HK-2 (cell line): ENCODE measurements around the gene EDN2.

Experiments
- DNase-seq: peaks from one replicate; pipeline ENCODE4 v3.0.0-alpha.2; 2018; ENCODE audit not compliant: unreplicated experiment

EDN2 gene

DNA sequence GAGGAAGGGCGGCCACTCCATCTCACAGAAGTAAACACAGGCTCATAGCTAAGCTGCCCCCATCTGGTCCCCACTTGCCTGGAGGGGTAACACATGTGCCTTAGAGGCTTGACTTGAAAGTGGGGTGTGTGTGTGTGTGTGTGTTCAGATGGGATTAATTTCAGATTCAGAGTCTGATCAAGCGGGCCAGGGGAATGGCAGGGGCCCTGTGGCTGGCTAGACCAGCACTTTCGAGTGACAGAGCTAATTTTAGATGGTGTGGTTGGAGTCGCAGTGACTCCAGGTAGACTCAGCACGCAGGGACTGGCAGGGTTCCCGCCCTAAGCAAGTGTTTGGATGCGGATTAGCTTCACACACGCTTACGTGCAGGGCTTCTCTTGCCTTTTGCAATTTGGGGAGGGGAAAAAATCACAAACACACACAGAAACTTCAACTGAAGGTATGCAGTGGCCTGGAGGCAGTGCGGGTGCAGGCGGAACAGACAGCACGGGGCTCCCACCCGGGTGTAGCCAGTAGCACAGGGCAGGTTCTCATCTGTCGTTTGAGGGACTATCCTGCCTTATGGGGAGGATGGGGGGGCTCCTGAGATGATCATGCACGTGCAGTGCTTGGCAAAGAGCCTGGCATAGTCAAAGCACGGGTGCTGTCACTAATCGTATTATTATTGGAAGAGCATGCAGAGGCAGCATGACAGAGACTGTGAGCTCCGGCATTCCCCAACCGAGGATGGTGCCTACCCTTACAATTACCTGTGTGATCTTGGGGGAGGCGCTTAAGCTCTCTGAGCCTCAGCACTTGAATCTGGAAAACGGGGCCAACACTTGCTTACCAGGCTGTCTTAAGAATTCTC, 1.3 kb downstream of the EDN2 start:
- DNase-seq, result no peak

- peak; percentile 56 for DNase-seq
These were observed 2.3 kb downstream of the EDN2 start for GRCh38 chr1:41482001-41482765.

DNA sequence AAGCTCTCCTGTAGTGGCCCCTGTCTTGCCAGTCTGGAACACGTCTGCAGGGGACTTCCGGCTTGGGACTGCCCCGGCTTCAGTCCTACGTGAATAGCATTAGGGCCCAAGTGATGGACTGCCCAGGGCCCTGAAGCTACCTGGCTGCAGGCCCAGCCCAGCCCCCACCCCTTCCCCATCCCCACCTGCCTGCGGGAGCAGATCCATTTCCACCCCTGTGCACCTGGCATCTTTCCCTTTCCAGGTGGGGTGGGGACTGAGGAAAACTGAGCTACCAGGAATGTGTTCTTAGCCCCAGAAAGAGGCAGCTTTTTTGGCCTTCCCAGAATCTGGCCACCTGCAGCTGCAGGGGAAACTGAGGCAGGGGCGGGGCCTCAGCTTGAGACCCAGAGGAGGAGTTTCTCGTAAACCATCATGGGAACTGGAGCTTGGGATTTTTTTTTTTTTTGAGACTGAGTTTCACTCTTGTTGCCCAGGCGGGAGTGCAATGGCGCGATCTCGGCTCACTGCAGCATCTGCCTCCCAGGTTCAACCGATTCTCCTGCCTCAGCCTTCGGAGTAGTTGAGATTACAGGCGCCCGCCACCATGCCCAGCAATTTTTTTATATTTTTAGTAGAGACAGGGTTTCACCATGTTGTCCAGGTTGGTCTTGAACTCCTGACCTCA, 3.2 kb downstream of the EDN2 start:
- no peak for DNase-seq

DNA sequence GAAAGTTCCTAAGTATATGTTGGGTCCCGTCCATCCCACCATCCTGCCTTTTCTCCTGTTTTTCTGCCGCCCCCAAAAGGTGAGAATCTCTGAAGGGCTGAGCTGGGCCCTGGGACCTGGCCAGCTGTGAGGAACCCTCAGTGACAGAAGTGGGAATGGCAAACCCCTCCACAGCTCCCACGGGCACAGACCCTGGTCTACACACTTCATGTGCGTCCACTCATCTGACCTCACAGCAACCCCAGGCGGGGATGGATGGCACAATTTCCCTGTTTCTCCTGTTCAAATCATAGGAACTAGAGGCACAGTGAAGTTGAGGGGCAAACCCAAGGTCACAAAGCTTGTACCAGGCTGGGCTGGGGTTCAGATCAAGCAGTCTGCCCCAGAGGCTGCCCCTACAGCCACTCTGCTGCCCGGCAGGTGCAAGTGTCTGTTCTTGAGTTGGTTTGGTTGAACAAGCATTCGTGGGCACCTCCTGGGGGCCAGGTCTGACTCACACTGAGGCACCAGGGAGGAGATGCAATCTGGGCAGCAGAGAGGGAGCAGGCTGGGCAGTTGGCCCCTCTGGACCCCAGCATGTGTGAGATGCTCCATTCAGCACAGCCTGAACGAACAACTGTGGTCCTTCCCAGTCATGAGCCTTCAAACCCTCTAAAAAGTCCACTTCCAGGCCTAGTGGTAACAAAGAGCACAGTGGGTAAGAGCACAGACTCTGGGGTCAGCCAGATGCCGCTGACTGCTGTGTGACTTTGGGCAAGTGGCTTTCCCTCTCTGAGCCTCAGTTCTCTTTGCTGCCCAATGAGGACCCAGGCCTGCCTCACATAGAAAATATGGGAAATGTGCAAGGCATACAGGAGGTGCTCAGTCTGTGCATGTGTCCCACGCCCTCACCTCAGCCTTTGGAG, 4.0 kb downstream of the EDN2 start:
- no peak for DNase-seq

DNA sequence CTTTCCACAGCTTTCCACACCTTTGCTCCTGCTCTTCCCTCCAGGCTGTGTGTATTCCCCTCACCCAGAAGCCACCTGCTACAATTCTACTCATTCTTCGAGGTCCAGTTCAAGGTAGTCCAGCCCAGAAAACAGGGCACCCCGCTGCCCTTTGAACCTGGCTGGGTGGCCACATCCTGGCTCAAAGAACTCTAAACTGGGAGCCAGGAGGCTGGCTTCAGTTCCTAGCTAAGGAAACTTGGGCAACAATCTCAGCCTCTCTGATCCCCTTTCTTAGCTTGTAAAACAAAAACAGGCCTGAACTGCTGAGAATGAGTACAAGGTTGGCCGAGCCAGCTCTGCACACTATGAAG, 4.7 kb downstream of the EDN2 start:
- no peak for DNase-seq

DNA sequence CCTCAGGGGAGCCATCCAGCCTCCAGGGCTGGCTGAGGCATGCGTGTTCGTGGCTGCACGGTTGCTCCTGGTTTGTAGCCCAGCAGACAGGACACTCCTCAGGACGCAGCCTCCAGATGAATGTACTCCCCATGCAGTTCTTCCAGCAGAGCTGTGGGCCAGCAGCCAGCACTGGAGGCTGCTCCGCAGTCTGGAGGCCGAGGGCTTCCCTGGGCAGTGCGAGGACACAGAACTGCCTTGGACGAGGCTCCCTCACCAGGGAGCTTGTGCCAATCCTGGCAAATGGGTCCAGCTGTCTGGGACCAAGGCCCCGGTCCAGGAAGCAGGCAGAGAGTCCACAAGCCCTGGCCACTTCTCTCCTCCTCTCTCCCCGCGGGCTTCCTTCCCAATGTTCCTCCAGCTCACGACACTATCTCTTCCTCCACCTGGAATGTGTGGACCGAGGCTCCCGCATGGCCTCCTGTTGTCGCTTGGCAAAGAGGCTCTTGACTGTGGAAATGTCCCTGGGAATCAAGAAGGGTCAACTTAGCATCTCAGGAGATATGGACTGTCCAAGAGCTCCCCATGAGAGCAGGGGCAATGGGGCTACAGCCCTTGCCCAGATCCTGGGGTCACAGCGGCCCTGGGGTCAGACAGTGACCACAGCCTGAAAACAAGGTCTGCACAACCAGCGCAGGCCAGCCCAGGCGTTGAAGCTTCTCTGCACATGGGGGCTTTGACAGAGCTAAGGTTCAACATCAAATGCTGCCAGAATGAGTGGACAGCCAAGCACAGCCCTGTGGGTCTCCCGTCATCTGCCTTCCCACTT, 5.3 kb downstream of the EDN2 start:
- no peak for DNase-seq

DNA sequence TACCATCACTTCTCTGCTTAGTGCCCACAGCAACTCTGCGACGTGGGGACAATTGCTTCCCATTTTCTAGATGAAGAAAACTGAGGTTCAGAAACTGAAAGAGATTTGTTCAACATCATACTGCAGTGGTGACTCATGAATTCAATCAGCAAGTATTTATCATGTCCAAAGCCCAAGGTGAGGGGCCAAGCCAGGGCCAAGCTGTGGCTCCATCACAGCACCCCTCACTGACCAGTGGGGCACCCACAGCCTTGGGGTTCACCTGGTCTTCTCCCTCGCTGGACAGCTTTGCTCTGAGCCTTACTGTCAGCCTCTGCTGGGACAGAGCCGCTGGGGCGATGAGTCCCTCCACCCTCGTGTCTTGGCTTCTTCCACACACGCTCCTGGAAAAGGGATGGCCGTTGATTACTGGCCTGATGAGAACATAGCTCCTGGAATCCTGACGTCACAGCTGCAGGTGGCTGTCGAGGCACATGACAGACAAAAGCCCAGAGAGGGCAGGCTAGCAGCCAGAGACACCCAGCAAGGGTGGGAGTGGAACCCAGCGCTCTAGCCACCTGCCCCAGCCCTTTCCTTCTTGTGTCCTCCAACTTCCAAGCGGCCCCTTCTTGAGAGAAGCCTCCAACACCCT, 6.2 kb downstream of the EDN2 start:
- no peak for DNase-seq

DNA sequence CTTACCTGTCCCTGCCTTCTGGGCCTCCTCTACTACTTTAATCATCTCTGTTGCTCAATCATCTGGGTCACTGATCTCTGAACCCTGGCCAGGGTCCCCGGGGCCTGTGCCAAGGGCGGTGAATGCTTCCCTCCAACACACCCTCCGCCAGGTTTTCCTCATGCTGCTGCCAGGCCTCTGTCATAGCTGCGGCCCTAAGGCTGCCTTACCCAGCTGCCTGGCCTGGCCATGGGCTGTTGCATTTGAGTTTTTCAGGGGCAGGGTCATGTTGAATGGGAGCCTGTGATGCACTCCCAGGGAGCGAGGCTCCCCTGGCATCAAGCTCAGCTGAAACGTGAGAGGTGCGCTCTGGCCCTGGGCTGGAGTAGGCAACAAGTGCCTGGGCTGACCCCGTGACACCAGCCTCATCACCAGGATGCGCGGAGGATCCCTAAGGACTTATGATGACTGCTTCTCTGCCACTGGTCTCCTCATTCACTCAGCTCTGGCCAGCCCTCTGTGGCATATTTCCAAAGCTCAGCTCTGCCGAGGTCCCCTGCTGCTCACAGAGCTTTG, 7.6 kb downstream of the EDN2 start:
- DNase-seq, result no peak

DNA sequence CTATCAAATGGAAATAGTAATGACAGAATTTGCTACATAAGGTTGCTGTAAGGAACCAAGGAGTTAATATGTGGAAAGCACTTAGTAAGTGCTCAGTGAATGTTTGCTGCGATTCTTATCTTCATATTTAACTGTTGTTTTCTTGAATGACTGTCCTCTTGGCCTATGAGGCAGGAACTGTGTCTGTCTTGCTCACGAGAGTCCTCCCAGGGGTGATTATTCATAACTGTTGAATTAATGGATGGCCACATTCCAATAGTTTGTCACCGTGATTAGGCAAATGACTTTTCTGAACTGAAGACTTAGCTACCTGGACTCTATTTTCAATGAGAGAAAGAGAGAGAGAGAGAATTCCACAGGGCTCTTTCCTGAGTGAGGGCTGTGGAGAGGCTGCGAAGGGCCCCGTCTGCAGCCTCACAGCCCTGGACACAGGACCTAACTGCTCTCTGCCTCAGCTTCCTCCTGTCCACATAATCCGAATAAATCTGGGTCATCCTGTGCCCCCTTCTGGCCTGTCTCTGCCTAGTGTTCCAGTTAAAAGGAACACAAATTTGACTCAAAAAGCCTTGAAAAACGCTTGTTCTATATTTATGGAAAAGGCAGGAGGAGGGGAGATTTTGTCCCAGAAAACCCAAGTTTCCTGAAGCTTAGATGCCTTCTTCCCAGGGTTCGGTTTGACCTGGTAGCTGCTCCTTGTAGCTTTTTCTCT, 8.5 kb downstream of the EDN2 start:
- no peak for DNase-seq

GRCh38 chr1:41475346-41475745, 9.1 kb downstream of the EDN2 start:
- no peak for DNase-seq

GRCh38 chr1:41474490-41475271, 9.8 kb downstream of the EDN2 start:
- DNase-seq, result no peak

GRCh38 chr1:41473738-41474362, 10.6 kb downstream of the EDN2 start:
- DNase-seq, result no peak

- no peak for DNase-seq
These were observed 12.8 kb downstream of the EDN2 start for GRCh38 chr1:41471658-41472057.

- DNase-seq, result no peak
These were observed 14.8 kb downstream of the EDN2 start for GRCh38 chr1:41469706-41470105.

GRCh38 chr1:41468122-41468762, 16.2 kb downstream of the EDN2 start:
- DNase-seq, result no peak

DNA sequence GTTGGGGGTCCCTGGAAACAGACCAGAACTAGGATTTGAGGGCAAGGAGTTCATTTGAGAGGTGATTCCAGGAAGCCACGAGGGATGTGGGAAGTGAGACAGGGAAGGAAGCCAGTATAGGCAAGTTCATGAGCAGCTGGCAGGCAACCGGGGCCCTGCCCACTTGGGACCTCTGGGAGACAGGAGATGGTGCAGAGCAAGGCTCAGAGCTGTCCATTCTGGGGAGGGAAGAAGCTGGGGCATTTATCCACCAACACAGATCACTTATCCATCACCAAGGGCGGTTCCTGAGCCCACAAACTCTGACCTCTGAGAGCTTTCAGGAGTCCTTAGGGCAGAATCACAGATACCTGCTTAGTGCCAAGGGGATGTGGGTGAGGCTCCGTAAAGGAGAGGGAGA, 16.8 kb downstream of the EDN2 start:
- no peak for DNase-seq

GRCh38 chr1:41466146-41466545, 18.3 kb downstream of the EDN2 start:
- DNase-seq, result no peak

GRCh38 chr1:41465741-41466140, 18.7 kb downstream of the EDN2 start:
- no peak for DNase-seq
